ENCODE data around the gene PPEF2. TPM values are rescaled to one million over a fixed set of nuclear protein-coding genes. Genes with fewer than 3 reads are reported as not detected.
"Not testable (repeated sequence)": the region's sequence is repeated elsewhere in the genome, so short reads cannot be mapped to it uniquely, and the experiment has no call there.

Gene PPEF2
- polyA plus RNA-seq, 1 experiment, result not detected

DNA sequence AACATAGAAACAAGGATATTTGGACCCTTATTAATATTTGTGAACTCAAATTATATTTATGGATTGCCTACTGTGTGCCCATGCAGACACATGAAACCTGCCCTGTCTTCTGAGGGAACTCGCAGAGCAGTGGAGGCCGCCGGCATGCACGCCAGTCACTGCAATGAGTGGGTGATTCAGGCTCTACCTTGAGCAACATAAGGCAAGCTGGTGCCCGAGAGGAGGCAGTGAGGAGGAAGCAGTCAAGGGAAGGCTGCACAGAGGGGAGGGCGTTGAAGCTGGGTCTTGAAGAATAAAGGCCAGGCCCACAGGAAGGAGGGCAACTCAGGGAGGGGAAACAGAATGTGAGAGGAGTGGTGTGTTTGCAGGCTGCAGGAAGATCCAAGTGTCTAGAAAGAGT lies 52.8 kb downstream of the PPEF2 start:
- TF ChIP-seq, protein P1, sequence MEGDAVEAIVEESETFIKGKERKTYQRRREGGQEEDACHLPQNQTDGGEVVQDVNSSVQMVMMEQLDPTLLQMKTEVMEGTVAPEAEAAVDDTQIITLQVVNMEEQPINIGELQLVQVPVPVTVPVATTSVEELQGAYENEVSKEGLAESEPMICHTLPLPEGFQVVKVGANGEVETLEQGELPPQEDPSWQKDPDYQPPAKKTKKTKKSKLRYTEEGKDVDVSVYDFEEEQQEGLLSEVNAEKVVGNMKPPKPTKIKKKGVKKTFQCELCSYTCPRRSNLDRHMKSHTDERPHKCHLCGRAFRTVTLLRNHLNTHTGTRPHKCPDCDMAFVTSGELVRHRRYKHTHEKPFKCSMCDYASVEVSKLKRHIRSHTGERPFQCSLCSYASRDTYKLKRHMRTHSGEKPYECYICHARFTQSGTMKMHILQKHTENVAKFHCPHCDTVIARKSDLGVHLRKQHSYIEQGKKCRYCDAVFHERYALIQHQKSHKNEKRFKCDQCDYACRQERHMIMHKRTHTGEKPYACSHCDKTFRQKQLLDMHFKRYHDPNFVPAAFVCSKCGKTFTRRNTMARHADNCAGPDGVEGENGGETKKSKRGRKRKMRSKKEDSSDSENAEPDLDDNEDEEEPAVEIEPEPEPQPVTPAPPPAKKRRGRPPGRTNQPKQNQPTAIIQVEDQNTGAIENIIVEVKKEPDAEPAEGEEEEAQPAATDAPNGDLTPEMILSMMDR (IDR thresholded peaks at IDR 0.05; ENCODE audit: low read depth, low read length), result no peak
- ChIA-PET POLR2A (no interaction called here), CTCF (interaction anchor here (0.6 to 1.6 kb wide), 3 partner anchors 125 to 242 kb away, joined by 4 to 5 read pairs (median 4); partner anchors contain the start of gene USO1)
- Histone ChIP-seq H3K4me3 (ENCODE audit: low read depth, low read length) (no peak overlapping the region), H3K27me3 (ENCODE audit: control insufficient read depth, insufficient read depth, low read length) (no peaks in the 10 kb centered on the region), H3K27ac (ENCODE audit: low read depth, low read length) (no peak overlapping the region), H3K9me3 (ENCODE audit: control insufficient read depth, insufficient read depth, low read length) (no peaks in the 10 kb centered on the region)
- DNase-seq (ENCODE audit: low read depth, low spot score), result no peak

DNA sequence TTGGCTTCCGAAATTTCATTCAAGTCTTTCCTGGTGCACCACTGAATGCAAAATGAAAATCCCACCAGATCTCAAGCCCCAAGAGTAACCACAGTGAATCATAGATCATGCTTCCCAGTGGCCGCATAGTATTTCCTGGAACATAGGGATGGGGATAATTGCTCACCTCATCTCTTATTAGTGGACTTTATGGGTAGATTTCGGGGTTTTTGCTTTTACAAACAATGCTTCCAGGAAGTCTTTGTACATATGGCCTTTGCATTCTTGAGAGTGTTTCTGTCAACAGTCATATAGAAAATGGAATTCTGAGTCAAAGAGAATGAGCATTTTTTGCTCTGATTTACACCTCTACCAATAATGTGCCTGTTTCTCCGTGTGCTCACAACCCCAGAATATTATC lies 53.4 kb downstream of the PPEF2 start:
- CTCF ChIA-PET, result interaction anchor here (0.7 to 2.6 kb wide), 6 partner anchors 16 to 272 kb away, joined by 3 to 30 read pairs (median 8); no protein-coding TSS in a partner anchor
- no peak overlapping the region for H3K4me3 ChIP-seq (ENCODE audit: low read depth, low read length)
- TF ChIP-seq, protein P1 (IDR thresholded peaks at IDR 0.05; ENCODE audit: low read depth, low read length), result no peak
- no peaks in the 10 kb centered on the region for H3K27me3 ChIP-seq (ENCODE audit: control insufficient read depth, insufficient read depth, low read length)
- no peak overlapping the region for H3K27ac ChIP-seq (ENCODE audit: low read depth, low read length)
- POLR2A ChIA-PET, result no interaction called here
- no peak for DNase-seq (ENCODE audit: low read depth, low spot score)
- H3K9me3 ChIP-seq (ENCODE audit: control insufficient read depth, insufficient read depth, low read length), result no peaks in the 10 kb centered on the region

DNA sequence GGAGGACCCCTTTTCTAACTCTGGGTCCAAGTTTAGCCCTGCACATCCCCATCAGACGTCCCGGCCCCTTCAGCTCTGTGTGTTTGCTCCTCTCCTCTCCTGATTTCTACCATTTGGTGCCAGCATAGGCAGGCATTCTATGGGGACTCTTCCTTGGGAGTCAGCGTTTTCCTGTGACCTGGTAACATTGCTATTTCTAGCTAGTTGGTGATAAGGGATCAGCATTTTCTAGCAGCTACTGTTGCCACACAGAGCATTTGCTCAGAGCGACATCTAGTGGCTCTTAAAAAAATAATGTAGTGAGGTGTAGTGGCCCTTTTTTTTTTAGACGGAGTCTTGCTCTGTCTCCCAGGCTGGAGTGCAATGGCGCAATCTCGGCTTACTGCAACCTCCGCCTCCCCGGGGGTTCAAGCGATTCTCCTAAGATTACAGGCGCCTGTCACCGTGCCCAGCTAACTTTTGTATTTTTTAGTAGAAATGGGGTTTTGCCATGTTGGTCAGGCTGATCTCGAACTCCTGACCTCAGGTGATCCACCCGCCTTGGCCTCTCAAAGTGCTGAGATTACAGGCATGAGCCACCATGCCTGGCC lies 54.0 kb downstream of the PPEF2 start:
- peak; percentile 79 for DNase-seq (ENCODE audit: low read depth, low spot score)
- POLR2A ChIA-PET, result interaction anchor here (0.7 to 1.3 kb wide), 3 partner anchors 123 to 272 kb away, joined by 3 to 4 read pairs (median 3); partner anchors contain the start of gene USO1
- CTCF ChIA-PET, result interaction anchor here (0.5 to 2.6 kb wide), 50 partner anchors 9 to 1959 kb away, joined by 3 to 30 read pairs (median 4); partner anchors contain the start of genes G3BP2 and USO1
- not testable (repeated sequence) for H3K27ac ChIP-seq (ENCODE audit: low read depth, low read length); H3K4me3 ChIP-seq (ENCODE audit: low read depth, low read length); H3K27me3 ChIP-seq (ENCODE audit: control insufficient read depth, insufficient read depth, low read length); H3K9me3 ChIP-seq (ENCODE audit: control insufficient read depth, insufficient read depth, low read length)
- TF ChIP-seq, protein P1 (IDR thresholded peaks at IDR 0.05; ENCODE audit: low read depth, low read length), result peak; percentile 69

DNA sequence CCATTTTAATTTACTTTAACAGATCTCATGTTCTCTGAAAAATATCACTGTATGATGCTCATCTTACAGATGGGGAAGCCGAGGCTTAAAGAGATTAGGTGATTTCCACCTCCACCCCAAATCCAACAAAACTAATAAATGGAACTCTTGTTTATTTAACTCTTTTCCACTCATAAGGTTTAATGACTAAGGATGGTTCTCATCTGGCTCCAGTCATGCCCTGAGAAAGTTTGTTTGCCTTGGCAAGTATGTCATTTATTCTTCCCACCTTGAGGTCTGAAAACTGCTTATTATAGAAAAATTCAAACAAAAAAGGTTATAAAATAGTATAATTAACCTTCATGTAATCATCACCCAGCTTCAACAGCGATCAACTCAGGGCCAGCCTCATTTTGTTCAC lies 56.3 kb downstream of the PPEF2 start:
- no peaks in the 10 kb centered on the region for H3K27me3 ChIP-seq (ENCODE audit: control insufficient read depth, insufficient read depth, low read length)
- no peak for DNase-seq (ENCODE audit: low read depth, low spot score)
- ChIA-PET POLR2A (no interaction called here), CTCF (interaction anchor here (1.2 kb wide), 1 partner anchor 70 kb away, joined by 3 read pairs; no protein-coding TSS in a partner anchor)
- TF ChIP-seq, protein P1 (IDR thresholded peaks at IDR 0.05; ENCODE audit: low read depth, low read length), result no peak
- no peak overlapping the region for H3K4me3 ChIP-seq (ENCODE audit: low read depth, low read length)
- no peaks in the 10 kb centered on the region for H3K9me3 ChIP-seq (ENCODE audit: control insufficient read depth, insufficient read depth, low read length)
- H3K27ac ChIP-seq (ENCODE audit: low read depth, low read length), result peak overlapping the region; percentile 39

DNA sequence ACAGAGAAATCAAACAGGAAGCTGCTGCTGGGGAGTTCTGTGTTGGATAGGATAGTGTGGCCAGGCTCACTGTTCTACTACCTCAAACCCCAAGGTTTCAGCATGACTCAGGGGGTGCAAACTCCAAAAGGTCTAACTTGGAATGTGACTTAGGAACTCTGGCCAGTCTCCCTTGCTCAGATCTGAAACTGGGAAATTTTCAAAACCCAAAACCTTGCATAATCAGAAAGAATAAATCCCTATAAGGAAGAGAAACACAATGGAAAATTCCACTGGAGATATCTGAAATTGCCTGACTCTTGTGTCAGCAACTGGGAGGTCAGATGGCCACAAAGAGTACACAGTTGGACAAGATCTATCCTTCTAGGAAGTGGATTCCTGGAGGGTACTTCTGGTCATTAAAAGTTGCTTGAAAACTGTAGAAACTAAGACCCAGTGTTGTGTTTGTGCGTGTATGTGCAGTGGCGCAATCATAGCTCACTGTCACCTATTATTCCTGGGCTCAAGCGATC lies 58.0 kb downstream of the PPEF2 start:
- CTCF ChIA-PET, result interaction anchor here (1.0 kb wide), 1 partner anchor 120 kb away, joined by 3 read pairs; the partner anchor contains the start of gene USO1
- peak overlapping the region; percentile 96 for H3K27ac ChIP-seq (ENCODE audit: low read depth, low read length)

More for the DNA sequence above, 58.0 kb downstream of the PPEF2 start:
- H3K9me3 ChIP-seq (ENCODE audit: control insufficient read depth, insufficient read depth, low read length), result no peaks in the 10 kb centered on the region
- peak; percentile 88 for DNase-seq (ENCODE audit: low read depth, low spot score)
- TF ChIP-seq, protein P1 (IDR thresholded peaks at IDR 0.05; ENCODE audit: low read depth, low read length), result no peak
- H3K4me3 ChIP-seq (ENCODE audit: low read depth, low read length), result no peak overlapping the region
- H3K27me3 ChIP-seq (ENCODE audit: control insufficient read depth, insufficient read depth, low read length), result no peaks in the 10 kb centered on the region
- POLR2A ChIA-PET, result interaction anchor here (2.0 kb wide), 1 partner anchor 120 kb away, joined by 8 read pairs; the partner anchor contains the start of gene USO1

All from AG04450 (cell line).